Measurements from ENCODE around the gene ING3. TPM values are rescaled to one million over a fixed set of nuclear protein-coding genes. Genes with fewer than 3 reads are reported as not detected.

The ING3 gene
- polyA plus RNA-seq, 1 donor from 2014 or later: 19.7 TPM

DNA sequence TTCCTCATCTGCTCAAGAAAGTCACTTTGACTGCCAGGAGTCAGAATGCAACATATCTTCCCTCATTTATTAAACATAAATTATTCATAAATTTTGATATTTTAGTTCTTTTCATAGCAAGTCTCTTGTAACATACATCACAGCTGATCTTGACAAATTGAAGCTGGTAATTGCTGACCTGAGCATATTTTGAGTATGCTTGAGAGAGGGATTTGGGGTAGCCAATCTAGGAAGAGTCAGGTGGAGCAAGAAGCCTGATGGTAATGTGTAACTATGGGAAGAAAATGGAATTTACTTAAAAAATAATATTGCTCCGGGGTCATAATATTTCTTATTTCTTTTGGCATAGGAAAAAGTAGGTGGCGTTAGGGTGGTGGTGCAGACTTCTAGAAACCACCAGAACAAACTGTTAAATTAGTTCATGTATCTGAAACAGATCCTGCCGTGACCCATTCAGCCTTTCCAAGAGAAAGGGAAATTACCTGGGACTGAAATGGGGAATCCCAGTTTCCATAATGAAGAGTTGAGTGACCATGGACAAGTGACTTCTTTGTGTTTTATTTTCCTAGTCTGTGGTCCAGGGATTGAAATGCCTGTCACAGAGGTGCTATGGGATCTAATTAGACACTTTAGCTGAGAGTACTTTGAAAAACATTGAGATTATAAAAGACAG, 50.8 kb downstream of the ING3 start:
- H3K9me2 ChIP-seq (ENCODE audit: insufficient read depth, low read length): no peaks in the 10 kb centered on the region
- H3K27ac ChIP-seq (ENCODE audit: low read length): no peak overlapping the region
- no peak for TF ChIP-seq MXI1 (conservative IDR thresholded peaks at IDR 0.05; ENCODE audit: poor library complexity, severe bottlenecking)
- no peak for TF ChIP-seq EP300 (conservative IDR thresholded peaks at IDR 0.05; ENCODE audit: poor library complexity, severe bottlenecking)
- TF ChIP-seq, protein P1, sequence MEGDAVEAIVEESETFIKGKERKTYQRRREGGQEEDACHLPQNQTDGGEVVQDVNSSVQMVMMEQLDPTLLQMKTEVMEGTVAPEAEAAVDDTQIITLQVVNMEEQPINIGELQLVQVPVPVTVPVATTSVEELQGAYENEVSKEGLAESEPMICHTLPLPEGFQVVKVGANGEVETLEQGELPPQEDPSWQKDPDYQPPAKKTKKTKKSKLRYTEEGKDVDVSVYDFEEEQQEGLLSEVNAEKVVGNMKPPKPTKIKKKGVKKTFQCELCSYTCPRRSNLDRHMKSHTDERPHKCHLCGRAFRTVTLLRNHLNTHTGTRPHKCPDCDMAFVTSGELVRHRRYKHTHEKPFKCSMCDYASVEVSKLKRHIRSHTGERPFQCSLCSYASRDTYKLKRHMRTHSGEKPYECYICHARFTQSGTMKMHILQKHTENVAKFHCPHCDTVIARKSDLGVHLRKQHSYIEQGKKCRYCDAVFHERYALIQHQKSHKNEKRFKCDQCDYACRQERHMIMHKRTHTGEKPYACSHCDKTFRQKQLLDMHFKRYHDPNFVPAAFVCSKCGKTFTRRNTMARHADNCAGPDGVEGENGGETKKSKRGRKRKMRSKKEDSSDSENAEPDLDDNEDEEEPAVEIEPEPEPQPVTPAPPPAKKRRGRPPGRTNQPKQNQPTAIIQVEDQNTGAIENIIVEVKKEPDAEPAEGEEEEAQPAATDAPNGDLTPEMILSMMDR (IDR thresholded peaks at IDR 0.05; ENCODE audit: poor library complexity, severe bottlenecking): no peak
- TF ChIP-seq TAF1 (IDR thresholded peaks at IDR 0.05; ENCODE audit: low read depth): no peak
- TF ChIP-seq SMC3 (conservative IDR thresholded peaks at IDR 0.05; ENCODE audit: poor library complexity): no peak
- no peaks in the 10 kb centered on the region for H3K27me3 ChIP-seq (ENCODE audit: insufficient read depth, low read depth, low read length)
- no peaks in the 10 kb centered on the region for H3K9me3 ChIP-seq (ENCODE audit: low read length)
- no peak overlapping the region for H3K4me2 ChIP-seq (ENCODE audit: low read length)
- H4K20me1 ChIP-seq (ENCODE audit: insufficient read depth): no peaks in the 10 kb centered on the region
- no peaks in the 10 kb centered on the region for H3K79me2 ChIP-seq (replicated peaks; ENCODE audit: insufficient read depth, low read length)
- H3K4me3 ChIP-seq (ENCODE audit: low read length): no peak overlapping the region
- H3K9ac ChIP-seq (ENCODE audit: low read length): no peak overlapping the region
- no peaks in the 10 kb centered on the region for H3K36me3 ChIP-seq (ENCODE audit: insufficient read depth, low read length)
- no peak overlapping the region for H2AFZ ChIP-seq (ENCODE audit: low read depth, low read length)
- H3F3A ChIP-seq (ENCODE audit: insufficient read depth, low read length, poor library complexity, severe bottlenecking): no peaks in the 10 kb centered on the region

DNA sequence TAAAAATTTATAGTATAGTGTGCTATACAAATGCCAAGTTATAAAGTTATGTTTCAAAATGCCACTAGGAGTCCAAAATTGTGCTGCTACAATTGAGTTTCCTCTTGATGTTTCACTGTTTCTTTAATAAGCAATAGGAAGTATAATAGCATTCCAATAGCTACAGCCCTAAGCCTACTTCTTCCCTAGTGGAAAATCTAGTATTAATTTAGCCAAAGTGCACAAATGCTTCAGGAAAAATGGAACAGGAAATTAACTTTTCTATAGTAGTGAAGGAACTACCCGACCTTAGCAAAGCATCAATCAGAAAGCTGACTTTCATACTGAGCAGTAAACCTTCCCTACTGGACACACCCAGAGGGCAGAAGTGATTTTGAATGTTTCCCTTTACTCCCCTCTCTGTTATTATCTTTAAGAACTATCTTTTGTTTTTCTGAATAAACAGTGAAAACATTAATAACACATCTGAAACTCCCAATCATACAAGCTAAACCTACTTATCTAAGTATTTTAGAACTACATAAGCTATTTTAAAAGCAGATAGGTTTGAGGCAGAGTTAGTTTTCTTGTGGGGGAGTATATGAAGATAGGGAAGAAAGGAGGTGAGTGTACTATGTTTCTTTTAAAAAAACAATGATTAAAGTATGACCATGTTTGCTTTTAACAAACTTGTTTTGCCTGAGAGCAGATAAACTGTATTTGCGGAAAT, 51.6 kb downstream of the ING3 start:
- H3K9ac ChIP-seq (ENCODE audit: low read length): no peak overlapping the region
- no peaks in the 10 kb centered on the region for H3K27me3 ChIP-seq (ENCODE audit: insufficient read depth, low read depth, low read length)
- TF ChIP-seq, protein P1 (IDR thresholded peaks at IDR 0.05; ENCODE audit: poor library complexity, severe bottlenecking): no peak
- TF ChIP-seq RAD21 (conservative IDR thresholded peaks at IDR 0.05): no peak
- TF ChIP-seq MXI1 (conservative IDR thresholded peaks at IDR 0.05; ENCODE audit: poor library complexity, severe bottlenecking): no peak
- TF ChIP-seq TAF1 (IDR thresholded peaks at IDR 0.05; ENCODE audit: low read depth): no peak
- TF ChIP-seq EZH2 (IDR thresholded peaks at IDR 0.05; ENCODE audit: borderline replicate concordance, insufficient read depth, low read length, poor library complexity, severe bottlenecking): no peak
- no peak for TF ChIP-seq POLR2AphosphoS5 (IDR thresholded peaks at IDR 0.05)
- no peak for TF ChIP-seq SMC3 (conservative IDR thresholded peaks at IDR 0.05; ENCODE audit: poor library complexity)
- H3K9me2 ChIP-seq (ENCODE audit: insufficient read depth, low read length): no peaks in the 10 kb centered on the region
- H4K20me1 ChIP-seq (ENCODE audit: insufficient read depth): no peaks in the 10 kb centered on the region
- H3K9me3 ChIP-seq (ENCODE audit: low read length): no peaks in the 10 kb centered on the region
- H3K4me3 ChIP-seq (ENCODE audit: low read length): no peak overlapping the region
- H3K4me2 ChIP-seq (ENCODE audit: low read length): no peak overlapping the region
- no peaks in the 10 kb centered on the region for H3K36me3 ChIP-seq (ENCODE audit: insufficient read depth, low read length)
- no peak overlapping the region for H2AFZ ChIP-seq (ENCODE audit: low read depth, low read length)
- H3K27ac ChIP-seq (ENCODE audit: low read length): no peak overlapping the region
- no peaks in the 10 kb centered on the region for H3K79me2 ChIP-seq (replicated peaks; ENCODE audit: insufficient read depth, low read length)
- H3F3A ChIP-seq (ENCODE audit: insufficient read depth, low read length, poor library complexity, severe bottlenecking): no peaks in the 10 kb centered on the region

Data from neural cell (in vitro differentiated cells).